GM21367 (cell line): ENCODE results near the gene KIAA1191.

Source experiments
- ATAC-seq: cut with Tn5 transposase; IDR thresholded peaks from one replicate; pipeline ENCODE4 v1.9.1; 2021; ENCODE audit not compliant: unreplicated experiment

KIAA1191 gene

DNA sequence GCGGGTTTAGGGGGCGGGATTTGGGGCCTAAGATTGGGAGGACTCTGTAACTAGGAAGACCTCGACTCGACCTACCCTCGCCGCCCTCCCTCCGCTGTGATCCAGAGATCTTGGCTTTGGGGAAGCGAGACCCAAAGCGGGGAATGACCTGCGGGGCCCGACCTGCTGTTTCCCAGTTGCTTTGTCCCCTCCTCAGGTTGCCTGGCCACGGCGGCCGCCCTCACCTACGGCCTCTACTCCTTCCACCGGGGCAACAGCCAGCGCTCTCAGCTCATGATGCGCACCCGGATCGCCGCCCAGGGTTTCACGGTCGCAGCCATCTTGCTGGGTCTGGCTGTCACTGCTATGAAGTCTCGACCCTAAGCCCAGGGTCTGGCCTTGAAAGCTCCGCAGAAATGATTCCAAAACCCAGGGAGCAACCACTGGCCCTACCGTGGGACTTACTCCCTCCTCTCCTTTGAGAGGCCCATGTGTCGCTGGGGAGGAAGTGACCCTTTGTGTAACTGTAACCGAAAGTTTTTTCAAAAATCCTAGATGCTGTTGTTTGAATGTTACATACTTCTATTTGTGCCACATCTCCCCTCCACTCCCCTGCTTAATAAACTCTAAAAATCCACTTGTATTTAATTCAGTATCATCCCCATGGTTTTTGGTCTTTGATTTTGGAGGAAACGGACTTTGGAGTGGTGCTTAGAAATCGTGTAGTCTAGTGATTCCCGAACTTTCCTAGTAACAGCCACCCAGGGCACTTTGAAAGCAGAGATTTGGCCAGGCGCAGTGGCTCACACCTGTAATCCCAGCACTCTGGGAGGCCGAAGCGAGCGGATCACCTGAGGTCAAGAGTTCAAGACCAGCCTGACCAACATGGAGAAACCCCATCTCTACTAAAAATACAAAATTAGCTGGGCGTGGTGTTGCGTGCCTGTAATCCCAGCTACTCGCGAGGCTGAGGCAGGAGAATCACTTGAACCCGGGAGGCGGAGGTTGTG lies 27.9 kb upstream of the KIAA1191 start:
- peak; percentile 21 for ATAC-seq

DNA sequence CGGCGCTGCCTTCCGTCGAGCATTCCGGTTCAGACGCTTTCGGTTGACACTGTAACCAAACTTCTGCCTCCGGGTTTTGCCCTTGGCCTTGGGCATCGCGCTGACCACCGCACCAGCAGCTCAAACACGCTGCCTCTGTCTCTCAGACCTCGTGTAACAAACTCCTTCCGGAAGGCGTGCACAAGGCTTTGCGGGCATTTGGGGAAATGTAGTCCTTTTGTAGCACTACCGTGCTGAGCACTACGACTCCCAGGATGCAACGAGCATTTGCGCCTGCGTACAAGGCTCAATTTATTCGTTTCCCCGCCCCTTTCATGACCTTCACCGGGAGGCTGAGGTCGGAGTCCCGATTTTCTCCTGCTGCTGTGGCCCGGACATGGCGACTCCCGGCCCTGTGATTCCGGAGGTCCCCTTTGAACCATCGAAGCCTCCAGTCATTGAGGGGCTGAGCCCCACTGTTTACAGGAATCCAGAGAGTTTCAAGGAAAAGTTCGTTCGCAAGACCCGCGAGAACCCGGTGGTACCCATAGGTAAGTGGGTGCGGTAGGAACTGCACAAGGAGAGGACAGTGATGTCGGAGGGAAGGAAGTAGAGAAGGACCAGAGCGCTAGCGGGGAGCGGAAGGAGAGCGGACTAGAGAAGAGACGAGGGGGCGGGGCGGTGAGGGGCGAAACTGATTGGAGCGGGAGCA lies 27.0 kb upstream of the KIAA1191 start, which contains the start of the genes HIGD2A and NOP16:
Gene HIGD2A (plus strand): TSS at position 308 of the 691 bp plus-strand sequence. CDS start 69 bp downstream, at position 377.
Gene NOP16 (minus strand): TSS at position 155 of the 691 bp plus-strand sequence. CDS start 59 bp downstream, at position 96.
- ATAC-seq: peak; percentile 79

DNA sequence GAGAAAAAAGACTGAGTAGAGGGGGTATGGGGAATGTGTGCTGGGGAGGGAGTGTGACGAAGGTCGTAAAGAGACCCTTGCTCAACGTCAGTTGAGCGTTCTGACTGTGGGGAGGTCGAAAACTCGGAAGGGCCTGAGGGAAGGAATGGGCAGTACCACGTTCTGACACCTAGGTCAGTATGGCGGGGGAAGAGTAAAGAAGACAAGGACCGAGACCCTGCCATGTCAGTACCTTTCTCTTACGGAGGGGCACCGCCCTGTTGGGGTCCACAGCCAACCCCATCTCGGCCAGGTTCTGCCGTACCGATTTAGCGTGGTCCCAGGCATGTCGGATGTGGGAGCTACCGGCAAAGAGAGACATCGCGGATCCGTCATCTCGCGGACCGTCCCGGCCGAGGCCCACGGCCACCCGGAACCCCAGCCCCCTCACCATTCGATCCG lies 26.5 kb upstream of the KIAA1191 start:
- ATAC-seq: no peak

DNA sequence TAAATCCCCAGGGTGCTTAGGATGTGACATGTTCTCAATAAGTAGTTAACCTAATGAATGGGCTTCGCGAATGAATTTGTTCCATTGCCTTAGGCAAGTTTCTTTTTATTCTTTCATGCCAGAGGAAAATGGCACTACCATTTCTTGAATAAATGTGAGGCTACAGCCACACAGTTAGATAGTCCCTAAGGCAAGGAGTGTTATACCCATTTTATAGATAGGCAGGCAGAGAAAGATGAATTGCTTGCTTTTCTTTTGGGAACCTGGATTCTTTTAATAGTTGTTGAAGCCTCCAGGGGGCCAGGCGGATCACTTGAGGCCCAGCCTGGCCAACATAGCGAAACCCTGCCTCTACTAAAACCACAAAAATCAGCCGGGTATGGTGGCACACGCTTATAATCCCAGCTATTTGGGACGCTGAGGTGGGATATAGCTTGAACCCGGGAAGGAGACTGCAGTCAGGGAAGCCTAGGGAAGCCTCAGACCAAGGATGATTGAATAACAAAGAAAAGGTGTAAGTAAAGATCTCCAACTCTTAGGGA lies 25.9 kb upstream of the KIAA1191 start:
- ATAC-seq: no peak

DNA sequence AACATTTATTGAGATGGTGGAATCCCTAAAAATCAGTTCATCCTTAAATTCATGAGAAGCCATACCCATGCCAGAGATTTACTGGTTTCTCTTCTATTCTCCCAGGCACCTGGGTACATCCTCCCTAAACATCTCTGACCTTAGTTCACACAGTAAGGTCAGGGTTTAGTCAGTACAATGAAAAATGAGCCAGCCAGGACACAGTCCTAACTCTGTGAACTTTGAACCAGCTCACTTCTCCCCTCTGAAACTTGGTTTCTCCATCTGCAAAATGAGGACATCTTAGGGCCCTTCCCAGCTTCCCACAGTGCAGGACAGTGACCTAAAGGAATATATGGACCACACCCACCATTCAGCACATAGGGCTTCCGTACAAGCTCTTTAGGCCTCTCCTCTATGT lies 24.9 kb upstream of the KIAA1191 start:
- no peak for ATAC-seq

DNA sequence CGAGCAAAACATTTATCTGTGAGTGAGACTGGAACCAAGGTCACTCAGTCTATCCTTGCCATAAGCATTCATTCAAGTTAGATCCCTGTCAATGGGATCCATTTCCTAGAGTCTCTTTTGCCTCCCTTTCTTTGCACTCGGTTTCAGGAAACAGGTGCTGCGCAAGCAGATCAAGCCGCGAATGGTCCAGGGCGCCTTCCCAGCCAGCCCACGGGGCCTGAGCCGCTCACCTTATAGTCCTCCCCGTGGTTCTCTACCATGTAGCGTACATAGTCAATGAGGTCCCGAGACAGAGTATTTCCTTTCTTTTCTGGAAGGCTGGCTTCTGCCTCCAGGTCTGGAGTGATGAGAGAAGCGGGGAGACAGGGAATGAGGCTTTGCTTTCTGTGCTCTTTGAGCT lies 23.4 kb upstream of the KIAA1191 start:
- ATAC-seq: no peak

DNA sequence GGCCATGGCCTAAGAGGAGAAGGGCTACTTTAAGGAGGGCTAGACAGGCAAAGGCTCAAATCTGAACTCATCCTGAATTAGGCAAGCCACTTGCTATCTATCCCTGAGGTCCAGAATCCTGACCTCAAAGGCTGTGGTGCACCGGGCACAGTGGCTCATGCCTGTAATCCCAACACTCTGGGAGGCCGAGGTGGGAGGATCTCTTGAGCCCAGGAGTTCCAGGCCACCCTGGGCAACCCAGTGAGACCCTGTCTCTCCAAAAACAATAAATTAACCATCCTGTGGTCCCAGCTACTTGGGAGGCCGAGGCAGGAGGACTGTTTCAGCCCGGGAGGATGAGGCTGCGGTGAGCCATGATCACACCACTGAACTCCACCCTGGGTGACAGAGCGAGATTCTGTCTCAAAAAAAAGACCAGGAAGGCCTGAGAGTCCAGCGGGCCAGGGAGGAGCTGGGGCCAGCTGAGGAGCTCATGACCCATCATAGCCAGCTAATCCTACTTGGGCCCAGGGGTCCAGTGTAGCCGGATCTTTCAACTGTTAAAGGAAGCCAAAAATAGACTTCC lies 22.9 kb upstream of the KIAA1191 start:
- ATAC-seq: no peak

DNA sequence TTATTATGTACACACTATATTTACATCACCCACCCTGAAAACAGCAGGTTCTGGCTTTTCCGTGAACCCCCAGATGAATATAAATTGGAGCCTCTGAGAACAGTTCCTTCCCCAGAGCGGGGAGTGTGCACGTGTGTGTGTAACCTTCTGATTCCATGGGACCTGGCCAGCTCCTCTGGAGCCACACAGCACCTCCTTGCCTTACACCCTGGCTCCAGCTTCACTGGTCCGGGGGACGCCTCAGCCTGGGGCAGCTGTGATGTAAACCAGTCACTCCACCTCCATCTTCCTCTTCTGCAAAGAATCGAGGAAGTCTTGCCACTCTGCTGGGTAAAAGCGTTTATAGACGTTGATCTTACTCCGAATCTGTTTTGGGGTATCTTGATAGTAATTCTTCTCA lies 22.4 kb upstream of the KIAA1191 start:
- ATAC-seq: no peak

DNA sequence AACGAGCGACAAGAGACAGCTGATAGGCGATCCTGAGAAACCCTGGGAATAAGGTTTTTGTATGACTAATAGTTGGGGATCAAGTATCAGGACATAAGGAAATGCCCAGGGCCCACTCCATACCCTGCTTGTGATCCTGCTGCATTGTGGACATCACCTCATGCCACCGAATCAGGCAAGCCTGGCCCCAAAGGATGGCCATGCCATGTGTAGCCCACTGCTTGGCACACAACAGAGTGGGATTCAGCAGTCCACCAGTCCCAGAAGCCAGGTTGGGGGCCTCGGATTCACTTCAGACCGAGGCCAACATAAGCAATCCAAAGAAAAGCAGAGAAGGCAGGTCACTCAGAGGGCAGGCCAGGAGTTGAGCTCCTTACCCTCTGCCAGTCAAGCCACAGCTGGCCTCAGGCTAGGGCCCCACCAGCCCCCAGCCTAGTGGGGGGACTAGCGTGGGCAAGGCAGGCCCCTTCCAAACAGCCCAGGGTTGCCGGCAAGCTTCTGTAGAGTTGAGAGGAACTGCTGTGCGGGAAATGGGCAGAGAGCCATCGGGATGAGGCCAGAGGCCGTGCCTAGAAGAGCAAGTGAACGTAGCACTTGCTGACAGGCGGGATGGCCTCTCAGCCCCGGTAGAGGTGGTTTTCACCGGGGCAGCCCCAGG lies 21.8 kb upstream of the KIAA1191 start:
- ATAC-seq: no peak

DNA sequence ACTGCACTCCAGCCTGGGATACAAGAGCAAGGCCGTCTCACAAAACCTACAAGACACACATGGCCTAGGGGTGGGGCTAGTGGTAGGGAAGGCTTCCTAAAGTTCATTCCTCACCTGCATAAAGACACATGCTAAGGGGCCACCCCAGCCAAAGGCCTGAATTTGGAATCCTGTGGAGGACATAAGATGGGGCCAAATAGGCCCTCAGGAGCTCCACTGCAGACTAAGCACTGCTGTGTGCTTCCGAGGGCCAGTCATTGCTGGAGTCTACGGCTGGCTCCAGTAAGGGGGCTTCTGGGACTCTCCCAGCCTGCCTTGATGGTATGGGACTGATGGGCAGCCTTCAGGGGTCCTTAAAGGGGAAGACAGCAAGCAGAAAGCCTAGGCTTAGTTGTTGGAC lies 21.2 kb upstream of the KIAA1191 start:
- no peak for ATAC-seq

DNA sequence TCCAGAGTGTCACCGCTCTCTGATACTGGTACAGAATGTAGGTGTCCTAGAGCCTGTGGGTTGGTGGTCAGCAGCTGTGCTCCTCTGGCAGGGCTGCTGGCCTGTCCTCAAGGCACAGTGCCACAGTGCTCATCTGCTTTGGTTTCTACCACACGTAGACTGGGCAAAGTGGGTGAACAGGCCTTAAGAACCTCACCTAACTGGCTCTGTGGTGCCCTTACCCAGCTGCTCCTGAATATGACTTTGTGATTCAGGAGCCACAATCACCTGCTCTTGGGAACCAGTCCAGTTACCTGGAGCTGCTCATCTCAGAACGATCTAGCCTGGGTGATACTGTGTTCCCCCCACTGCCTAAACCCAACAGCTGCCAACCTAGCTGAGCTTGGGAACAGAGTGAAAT lies 20.4 kb upstream of the KIAA1191 start:
- no peak for ATAC-seq

DNA sequence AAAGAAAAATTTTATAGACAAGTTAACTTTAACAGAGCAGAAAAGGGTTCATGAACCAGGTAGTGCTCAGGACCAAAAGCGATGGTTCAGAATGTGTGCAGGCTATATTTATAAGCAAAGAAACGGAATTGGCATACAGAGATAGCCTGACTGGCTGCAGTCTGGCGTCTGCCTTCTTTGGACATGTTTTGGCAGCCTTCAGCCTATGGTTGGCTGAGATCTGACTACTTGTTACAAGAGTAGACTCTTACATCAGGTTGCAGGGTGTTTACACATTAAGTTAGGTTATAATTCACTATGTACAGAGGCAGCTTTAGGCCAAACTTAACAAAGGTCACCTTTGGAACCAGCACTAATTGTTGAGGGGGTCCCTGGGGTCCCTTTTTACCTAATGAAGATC lies 19.9 kb upstream of the KIAA1191 start:
- ATAC-seq: no peak

DNA sequence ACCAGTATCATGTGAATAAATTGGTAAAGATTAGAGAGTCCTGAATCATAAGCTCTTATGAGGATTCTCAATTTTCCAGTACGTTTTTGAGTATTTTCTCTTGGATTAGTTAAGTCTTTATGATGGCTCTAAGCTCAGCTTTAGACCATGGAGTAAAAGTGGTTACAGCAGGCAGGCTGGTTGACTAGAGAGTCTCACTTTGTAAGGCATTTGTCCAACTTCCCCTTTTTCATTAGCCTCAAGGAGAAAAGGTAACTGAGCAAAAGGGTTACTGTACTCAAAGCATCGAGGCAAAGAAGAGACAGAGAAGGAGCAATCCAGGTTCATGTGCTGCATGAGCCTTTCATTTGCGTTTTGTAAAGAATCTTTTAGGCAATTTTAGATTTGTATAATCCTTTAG lies 18.3 kb upstream of the KIAA1191 start:
- no peak for ATAC-seq

DNA sequence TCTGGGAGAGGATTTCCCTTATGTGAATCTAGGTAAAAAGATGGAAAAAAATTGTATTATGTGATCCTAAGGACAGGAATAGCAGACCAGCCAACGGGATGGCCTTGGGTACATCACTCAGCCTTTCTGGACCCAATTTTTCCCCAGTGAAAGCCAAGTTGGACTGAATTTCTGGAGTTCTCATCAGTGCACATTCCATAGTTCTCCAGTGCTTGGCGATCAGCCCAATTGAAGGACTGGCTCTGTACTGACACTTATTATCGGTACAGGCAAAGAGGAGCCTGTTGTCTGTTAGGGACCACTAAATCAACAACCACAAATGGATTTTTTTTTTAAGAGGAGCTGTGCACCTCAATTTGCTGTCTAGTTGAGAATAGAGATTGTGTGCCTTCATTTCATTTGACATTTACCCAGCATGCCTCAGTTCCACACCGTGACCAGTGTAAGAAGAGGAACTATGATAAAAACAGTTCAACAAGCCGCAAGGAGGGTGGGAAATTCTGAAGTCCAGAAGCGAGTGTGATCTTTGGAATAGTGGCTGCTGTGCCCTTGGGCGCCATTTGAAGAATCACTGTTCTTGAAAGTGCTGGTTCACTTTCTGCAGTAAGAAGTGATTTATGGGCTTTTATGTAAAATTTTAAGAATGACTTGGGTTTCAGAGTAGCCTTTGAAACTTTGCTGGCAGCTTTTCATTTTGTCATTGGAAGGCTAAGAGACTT lies 11.7 kb upstream of the KIAA1191 start:
- ATAC-seq: no peak

DNA sequence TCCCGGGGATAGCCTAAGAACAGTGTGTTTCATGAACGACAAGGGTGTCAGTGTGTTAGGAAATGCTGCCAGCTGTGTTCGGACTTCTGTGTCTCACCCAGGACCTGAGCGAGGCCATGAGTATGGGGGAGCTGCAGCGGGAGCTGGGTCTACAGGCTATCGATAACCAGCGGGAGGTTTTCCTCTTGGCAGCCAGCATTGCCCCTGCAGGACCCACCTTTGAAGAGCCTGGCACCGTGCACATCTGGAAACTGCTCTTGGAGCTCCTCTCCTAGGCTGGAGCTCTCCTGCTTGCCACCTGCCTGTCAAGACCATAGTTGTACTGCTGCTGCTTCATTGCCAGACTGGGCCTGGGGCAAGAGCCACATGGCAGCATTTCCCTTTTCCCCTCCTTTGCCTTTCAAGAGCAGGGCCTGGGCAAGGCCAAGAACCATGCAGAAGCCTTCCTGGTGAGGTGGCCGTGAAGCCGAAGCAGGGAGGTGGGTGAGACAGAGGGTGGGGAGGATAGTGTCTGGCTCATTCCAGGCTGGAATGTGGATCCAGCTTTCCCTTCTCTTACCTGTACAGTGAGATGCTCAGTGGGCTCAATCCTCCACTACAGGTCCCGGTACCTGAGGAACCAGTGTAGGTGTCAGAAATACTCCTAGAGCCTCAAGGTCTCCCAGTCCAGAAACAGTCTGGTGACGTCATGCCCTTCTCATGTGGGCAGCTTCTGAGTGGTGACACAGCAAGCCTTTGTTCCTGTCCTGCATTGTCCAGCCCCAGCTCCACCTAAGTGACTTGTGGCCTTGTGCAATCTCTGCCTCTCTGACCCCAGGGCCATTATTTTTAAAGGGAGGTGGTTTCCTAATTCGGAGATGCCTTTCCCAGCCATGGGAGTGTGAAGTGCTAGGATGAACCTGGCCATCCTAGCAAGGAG lies 10.3 kb upstream of the KIAA1191 start:
- ATAC-seq: no peak

DNA sequence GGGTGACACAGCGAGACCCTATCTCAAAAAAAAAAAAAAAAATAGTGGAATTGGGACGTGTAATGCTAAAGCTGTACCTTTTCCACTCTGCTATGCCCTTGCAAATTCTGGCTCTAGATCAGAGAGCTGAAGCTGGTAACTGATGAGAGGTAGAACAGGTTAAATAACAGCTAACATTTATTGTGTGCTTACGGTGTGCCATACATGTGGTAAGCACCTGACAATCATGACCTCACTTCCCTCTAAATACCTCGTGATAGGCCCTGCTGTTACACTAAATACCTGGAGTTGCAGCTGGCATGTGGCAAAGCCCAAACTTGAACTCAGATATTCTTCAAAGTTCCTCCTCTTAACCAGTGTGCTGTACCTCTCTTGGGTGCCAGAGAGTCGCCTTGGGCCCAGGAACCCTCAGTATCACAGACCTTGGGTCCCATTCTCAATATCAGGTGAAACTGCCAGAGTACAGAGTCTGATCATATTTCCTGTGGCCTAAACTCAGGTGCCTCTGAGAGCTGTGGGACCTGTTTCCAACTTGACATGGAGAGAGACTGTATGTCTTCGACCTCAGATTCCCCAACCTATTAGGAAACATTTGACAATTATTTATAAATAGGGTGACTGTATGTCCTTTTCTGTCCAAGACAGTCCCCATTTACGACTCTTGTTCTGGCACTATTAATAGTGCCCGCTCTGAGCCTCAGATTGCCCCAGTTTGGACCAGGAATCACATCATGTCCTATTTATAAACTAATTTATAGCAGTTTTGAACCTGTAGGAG lies 8.6 kb upstream of the KIAA1191 start:
- ATAC-seq: no peak

DNA sequence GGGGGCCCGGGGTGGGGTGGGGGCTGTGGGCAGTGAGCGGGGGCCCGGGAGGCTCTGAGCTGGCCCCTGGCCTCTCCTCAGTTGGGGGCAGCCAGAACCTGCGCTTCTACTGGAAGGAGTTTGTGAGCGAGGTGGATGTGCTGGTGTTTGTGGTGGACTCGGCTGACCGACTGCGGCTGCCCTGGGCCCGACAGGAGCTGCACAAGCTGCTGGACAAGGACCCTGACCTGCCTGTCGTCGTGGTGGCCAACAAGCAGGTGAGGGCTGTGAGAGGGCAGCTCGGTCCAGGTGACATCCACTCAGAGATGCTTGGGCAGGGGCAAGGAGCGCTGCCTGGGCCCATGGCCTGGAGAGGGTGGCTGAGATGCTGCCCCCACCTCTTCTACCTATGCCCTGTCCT lies 7.2 kb upstream of the KIAA1191 start:
- no peak for ATAC-seq

DNA sequence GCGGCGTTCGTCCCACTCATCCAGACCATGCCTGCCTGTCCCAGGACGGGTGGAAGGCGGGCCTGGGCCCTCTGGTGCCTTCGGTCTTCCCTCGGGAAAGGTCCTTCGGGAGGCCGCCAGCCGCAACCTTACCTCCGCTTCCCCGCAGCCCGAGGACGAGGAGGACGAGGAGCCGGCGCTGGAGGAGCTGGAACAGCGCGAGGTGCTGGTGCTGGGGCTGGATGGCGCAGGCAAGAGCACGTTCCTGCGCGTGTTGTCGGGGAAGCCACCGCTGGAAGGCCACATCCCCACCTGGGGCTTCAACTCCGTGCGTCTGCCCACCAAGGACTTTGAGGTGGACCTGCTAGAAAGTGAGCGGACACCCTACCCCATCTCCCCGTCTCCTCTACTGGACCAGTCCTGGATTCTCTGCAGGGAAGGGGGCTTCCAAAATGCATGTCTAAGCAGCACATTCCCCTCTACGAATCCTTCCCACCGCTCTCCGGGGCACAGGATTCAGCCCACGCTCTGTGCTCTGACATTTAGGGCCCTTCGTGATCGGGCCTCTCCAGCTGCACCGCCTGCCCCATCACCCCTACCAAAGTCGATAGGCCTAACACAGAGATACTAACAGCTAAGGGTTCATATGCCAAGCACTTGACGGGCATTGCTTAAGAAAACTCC lies 4.8 kb upstream of the KIAA1191 start:
- no peak for ATAC-seq
